DLD1 (cell line): Measurements from ENCODE around the gene UCHL3.
"Not testable (repeated sequence)": the region's sequence is repeated elsewhere in the genome, so short reads cannot be mapped to it uniquely, and the experiment has no call there.

Source experiments
- in situ Hi-C: cut with HindIII; loops from 2 replicates; pipeline ENCODE4 v1.10.0; 2017; ENCODE audit warnings: low sequenced_read_pairs

The UCHL3 gene

DNA sequence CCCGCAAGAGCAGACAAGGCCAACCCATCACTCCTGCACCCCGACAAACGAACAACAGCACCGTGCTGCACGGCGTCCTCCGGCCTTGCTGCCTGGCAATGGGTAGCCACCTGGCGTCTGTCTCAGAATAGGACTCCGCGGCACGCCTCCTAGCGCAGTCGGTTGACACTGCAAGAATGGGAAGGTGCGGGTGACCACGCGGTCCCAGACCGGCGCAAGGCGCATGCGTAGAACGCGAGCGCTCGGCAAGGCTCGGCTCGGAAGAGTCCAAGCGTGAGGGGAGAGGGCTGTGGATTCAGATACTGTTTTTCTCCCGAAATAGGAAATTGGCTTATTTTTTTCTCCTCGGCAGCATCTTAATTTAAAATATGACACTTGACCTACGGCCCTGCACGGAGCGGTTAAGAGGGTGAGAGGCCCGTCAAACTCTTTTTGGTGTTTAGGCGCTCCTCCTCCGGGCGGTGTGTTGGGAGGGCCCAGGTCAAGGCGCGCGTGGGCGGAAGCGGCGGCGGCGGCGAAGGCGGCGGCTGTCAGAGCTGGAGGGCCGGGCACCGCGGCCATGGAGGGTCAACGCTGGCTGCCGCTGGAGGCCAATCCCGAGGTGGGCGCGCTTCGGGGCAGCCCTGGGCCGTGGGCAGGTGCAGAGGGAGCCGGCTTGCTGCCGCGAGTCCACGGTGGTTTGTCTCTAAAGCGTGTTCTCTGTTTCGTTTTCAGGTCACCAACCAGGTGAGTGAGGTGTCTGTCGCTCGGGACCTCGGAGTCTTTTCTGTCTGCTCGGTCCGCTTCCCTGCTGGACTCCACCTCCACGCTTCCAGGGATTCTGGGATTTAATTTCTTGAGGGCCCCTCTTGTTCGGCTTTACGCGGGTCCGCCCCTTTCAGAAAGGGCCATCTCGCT is at the start of gene UCHL3:
UCHL3 (plus strand) TSS at position 530 of the 897 bp plus-strand sequence; CDS start at position 560, 30 bp downstream.
- in situ Hi-C loops, result no loop called here

DNA sequence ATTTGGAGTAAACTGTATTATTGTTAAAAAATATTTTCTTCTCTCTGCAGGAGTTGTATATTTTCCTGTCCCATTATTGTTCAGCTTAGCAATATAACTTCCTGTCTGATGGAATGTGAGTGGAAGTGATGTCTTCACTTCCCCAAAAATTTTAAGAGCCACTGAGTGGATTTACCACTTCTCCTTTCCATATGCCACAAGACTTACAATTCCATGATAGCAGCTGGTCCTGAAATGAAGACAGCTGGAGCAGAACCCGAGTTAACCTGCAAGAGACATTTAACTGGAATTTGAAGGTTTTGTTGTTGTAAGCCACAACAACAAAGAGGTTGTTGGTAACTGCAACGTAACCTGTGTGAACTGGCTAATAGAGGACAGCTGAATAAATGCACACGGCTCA is 44.3 kb upstream of the UCHL3 start:
- in situ Hi-C loops, result no loop called here

DNA sequence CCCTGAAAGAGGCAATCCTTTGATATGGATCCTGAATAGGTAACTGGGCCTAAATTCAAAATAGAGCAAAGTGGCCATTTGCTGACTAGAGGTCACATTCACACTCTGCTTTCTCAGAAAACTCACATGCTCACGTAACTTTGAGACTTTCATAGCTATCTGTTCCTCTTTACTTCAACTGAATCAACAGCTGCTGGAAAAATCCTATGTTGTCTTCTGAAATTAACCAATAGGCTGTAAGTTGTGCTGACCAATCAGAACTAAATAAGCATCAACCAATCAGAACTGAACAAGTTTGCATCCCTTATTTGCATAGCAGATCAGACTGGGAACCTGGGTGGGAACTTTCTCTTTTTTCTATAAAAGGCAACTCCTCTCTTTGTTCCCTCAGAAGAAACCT is 43.6 kb upstream of the UCHL3 start:
- in situ Hi-C loops, result no loop called here

DNA sequence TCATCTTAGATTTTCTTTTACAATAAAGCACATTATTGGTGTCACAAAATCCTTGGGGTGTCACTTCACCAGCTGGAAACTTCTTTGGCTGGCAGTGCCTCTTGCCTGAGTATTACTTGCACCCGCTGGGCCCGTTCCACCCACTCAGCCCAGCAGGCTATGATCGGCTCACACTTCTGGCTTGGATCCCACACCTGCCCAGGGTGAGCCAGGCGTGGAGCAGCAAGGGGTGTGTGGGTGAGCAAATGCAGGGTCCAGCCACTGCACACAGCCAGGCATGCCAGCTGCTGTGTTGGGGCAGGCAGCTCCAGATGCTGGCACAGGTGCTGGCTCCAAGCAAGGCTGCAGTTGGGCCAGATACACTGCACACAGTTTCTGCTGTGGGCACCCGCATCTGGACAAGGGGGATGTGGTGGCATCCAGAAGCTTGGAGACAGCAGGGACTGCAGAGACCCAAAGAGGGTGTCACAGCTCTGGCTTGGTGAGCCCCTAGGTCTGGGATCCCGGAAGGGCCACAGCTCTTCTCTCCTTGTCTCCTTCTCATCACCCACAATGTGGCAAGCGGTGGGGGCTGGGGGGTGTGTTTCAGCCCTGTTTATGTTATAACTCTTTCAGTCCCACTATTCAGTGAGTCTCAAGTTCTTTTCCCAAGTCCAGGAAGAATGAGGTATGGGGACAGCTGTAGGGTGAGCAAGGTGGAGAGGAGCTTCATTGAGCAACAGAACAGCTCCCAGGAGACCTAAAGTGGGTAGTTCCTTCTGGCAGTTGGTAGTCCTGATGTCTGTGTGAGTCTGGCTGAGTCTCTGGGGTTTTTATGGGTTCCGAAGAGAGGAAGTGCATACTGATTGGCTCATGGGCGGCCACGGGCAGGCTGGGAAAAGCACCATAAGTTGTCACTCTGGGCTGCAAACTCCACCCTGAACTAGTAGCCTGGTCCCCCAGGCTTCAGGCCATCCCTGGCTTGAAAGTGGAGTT is 42.3 kb upstream of the UCHL3 start:
- in situ Hi-C loops, result no loop called here

DNA sequence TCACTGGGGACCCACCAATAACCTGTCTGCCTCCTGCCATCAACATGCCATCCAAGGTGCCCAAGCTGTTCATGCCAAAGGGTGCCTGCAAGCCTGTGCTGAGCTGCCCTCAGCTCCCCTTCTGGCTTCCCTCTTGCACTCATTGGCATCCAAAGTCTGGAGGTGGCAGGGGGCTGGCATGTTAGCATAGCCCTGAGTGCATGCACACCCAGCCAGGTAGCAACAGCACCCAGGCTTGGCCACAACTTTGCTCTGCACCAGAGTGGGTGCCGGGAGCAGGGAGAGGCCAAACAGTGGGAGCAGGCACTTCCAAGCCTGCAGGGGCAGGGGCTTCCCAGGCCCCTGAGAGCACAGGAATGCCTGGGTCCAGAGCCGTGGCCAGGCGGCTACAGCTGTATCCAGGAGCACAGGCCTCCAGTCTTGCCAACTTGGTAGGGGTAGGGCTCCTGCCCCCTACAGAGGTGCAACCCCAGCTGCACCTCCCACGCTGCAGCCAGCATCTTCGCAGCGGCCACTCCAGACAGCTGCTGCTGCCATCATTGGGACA is 41.5 kb upstream of the UCHL3 start:
- in situ Hi-C loops, result no loop called here

DNA sequence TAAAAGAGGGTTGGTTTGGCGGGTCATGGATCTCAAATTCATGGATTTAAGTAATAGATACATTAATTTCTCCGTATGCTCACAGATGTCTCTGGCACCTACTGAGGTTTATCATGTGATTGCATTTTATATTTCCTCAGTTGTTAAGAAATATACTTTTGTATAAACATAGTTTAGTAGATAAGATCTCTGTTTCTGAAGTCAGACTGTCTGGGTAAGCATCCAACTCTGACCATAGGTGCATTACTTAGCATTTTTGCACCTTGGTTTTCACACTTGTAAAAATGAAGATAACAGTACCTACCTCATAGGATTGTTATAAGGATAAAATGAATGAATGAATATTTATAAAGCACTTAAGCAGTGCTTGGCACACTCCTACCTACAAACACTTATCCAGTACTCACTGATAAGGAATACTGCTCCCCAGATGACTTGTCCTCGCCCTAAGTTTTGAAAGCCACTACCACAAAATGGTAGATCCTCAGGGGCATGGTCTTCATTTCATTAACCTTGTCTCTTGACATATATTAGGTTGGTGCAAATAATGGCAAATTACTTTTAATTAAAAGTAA is 38.5 kb upstream of the UCHL3 start:
- in situ Hi-C loops, result no loop called here

GRCh38 chr13:75512253-75512652 is 37.3 kb upstream of the UCHL3 start:
- in situ Hi-C loops, result no loop called here

- in situ Hi-C loops, result no loop called here
Measured at GRCh38 chr13:75513271-75513670, 36.3 kb upstream of the UCHL3 start.

GRCh38 chr13:75514080-75514995 is 35.3 kb upstream of the UCHL3 start:
- in situ Hi-C loops, result no loop called here

DNA sequence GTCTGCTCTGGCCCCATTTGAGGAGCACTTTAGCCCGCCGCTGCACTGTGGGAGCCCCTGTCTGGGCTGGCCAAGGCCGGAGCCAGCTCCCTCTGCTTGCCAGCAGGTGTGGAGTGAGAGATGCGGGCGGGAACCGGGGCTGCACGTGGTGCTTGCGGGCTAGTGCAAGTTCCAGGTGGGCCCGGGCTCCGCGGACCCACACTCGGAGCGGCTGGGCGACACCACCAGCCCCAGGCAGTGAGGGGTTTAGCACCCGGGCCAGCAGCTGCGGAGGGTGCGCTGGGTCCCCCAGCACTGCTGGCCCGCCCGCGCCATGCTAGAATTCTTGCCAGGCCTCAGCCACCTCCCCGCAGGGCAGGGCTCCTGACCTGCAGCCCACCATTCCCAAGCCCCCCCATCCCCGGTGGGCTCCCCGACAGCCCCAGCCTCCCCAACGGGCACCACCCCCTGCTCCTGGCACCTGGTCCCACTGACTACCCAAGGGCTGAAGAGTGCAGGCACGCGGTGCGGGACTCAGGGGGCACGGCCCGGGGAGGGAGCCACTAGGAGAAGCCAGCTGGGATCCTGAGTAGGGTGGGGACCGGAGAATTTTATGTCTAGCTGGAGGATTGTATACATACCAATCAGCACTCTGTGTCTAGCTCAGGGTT is 31.0 kb upstream of the UCHL3 start:
- in situ Hi-C loops, result no loop called here

DNA sequence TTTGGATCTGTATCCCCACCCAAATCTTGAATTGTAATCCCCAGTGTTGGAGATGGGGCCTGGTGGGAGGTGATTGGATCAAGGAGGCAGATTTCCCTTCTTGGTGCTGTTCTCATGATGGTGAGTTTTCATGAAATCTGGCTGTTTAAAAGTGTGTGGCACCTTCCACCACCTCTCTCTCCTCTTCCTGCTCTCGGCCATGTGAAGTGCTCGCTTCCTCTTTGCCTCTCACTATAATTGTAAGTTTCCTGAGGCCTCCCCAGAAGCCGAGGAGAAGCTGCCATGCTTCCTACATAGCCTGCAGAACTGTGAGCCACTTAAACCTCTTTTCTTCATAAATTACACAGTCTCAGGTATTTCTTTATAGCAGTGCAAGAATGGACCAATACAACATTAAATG is 27.6 kb upstream of the UCHL3 start:
- in situ Hi-C loops, result no loop called here

GRCh38 chr13:75530549-75530961 is 19.0 kb upstream of the UCHL3 start:
- in situ Hi-C loops, result no loop called here

DNA sequence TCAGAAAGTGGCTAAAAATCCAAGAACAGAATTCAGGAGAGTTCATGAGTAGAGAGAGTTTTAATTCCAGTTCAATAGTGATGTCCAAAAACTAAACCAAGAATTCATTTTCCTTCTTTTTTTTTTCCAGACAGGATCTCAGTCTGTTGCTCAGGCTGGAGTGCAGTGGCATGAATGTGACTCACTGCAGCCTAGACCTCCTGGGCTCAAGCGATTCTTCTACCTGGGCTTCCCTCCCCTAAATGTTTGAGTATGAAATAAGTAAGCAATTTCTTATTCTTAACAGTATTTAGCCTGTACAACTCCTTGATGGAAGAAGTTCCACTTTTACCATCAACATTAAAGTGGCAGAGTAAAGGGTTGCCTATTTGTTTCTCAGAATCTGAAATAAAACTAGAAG is 15.7 kb upstream of the UCHL3 start:
- in situ Hi-C loops, result no loop called here

- in situ Hi-C loops, result no loop called here
Measured at GRCh38 chr13:75537401-75538365, 11.9 kb upstream of the UCHL3 start, which contains the start of gene COMMD6. COMMD6 (minus strand) TSS chr13:75537841; CDS start chr13:75537805, 36 bp downstream.

DNA sequence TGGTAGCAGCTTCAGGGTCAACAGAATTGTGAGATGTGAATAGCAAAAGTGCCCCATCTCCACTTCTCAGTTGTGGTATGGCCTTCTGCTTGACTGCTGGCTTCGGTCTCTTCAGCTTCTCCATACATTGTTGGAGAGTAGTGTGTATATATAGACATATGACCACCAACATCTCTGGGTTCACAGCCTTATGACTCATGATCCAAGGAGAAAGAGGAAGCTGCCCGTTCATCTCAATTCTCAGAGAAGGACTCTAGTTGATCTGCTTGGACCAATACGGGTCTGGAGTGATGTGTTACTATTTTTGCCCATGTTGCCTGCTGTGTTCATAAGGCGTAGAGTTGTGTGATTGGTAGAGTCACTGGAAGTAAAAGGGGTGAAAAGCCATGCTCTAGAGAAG is 8.3 kb upstream of the UCHL3 start:
- in situ Hi-C loops, result no loop called here

GRCh38 chr13:75541961-75542360 is 7.6 kb upstream of the UCHL3 start:
- in situ Hi-C loops, result no loop called here

GRCh38 chr13:75544681-75545330 is 4.8 kb upstream of the UCHL3 start:
- in situ Hi-C loops, result no loop called here

GRCh38 chr13:75545386-75545785 is 4.2 kb upstream of the UCHL3 start:
- in situ Hi-C loops, result not testable (repeated sequence)
